Stimulated activated CD8-positive, alpha-beta memory T cell treated with anti-CD3 and anti-CD28 coated beads, Interleukin-7, amount 100 ng/mL, for 4 hours (primary cell): ENCODE measurements around the gene PPP6R3.

Source experiments
- DNase-seq, 2 donors: peaks; one replicate each; pipeline ENCODE4 v3.0.0-alpha.2; 2020; ENCODE audit warnings: low read depth in 2 of 2

PPP6R3 gene

DNA sequence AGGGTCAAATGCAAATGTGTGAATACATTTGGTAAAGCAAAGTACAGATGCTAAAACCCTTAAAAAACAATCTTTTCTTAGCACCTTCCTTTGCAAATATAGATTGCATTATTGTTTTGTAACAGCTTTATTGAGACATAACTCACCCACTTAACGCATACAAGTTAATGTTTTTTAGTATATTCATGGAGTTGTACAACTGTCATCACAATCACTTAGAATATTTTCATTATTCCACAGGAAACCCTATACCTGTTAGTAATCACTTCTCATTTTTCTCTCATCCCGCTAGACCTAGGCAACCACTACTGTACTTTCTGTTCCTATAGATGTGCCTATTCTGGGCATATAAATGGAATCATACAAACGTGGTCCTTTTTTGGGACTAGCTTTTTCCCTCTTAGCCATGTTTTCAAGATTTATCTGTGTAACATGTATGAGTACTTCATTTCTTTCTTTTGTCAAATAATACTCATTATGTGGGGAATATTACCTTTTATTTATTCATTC, 34.7 kb downstream of the PPP6R3 start:
- DNase-seq = no peak

DNA sequence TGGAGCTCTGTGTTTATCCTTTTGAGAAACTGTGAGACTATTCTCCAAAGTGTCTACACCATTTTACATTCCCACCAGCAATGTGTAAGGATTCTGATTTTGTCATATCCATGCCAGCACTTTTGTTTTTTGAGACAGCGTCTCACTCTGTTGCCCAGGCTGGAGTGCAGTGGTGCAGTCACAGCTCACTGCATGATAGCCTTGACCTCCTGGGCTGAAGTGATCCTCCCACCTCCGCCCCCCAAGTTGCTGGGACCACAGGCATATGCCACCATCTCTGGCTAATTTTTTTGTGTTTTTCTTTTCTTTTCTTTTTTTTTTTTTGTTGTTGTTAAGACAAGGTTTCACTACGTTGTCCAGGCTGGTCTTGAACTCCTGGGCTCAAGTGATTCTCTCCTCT, 35.3 kb downstream of the PPP6R3 start:
- DNase-seq = no peak

DNA sequence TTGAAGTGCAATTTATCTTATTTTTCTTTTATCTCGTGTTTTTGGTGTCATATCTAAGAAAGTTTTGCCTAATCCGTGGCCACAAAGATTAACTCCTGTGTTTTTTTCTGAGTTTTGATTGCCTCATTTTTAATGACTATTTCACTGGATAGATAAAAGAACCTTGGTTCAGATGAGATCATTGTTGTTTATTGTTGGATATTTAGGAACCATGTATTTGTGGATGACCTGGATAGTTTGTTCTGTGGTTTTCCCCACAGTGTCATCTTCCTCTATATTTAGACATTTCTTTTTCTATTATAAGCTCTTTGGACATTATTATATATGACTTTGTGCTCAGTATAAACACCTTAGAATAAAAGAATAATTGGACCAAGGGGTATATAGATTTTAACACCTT, 37.2 kb downstream of the PPP6R3 start:
- DNase-seq = no peak

DNA sequence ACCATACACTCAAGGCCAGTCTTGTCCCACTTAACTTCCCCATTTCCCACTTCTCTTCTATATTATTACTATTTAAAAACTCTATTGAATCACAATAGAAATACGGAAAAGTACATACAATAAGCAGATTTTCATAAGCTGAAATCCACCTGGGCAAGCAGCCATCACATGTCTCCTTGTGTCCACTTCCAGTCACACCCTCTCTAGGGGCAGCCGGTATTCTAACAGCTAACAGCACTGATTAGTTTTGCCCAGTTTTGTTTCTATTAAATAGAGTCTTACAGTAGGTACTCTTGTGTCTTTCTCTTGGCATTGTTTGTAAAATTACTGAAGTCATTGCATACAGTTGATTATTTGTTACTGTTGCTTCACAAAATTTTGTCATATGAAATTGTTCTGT, 37.8 kb downstream of the PPP6R3 start:
- no peak for DNase-seq

DNA sequence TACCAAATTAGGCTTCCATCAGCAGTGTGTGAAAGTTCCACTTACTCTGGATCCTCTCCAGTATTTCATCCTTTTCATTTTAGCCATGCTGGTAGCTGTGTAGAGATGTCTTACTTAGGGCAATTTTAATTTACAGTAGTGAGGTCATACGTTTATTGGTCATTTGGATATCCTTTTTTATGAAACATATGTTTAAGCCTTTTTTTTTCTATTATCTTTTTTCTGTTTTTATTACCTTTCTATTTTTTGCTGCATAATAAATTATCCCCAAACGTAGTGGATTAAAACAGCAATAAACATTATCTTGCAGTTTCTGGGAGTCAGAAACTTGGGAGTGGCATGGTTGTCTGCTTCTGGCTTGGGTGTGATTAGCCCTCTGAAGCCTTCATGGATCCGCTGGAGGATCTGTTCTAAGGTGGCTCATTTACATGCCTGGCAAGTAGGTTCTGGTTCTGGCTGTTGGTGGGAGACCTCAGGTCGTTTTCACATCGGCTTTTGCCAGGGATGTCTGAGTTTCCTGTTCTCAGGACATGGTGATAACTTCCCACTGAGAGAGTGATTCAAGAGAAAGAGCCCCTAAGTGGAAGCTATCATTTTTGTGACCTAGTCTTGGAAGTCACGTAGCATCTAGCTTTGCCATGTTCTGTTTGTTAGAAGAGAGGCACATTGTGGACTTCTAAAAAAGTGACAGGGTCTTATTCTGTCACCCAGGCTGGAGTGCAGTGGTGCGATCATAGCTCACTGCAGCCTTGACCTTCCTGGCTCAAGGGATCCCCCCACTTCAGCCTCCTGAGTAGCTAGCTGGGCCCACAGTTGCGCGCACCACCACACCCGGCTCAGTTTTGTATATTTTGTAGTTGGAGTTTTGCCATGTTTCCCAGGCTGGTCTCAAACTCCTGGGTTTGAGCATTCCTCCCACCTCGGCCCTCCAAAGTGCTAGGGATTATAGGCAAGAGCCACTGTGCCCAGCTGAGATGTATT, 38.6 kb downstream of the PPP6R3 start:
- DNase-seq = no peak

DNA sequence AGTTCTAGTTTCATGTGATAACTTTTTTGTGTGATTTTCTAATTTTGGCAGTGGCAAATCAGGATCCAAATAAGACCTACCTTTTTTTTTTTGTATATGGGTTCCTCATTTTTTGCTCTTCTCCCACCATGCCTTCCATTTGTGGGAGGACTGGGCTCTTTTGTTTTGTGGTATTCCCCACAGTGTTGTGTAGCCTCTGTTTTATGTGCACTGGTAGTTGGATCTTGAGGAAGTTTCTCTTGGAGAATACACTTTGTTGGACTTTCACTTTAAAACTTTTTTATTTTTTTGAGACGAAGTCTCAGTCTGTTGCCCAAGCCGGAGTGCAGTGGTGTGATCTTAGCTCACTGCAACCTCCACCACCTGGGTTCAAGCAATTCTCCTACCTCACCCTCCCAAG, 39.7 kb downstream of the PPP6R3 start:
- DNase-seq = no peak

DNA sequence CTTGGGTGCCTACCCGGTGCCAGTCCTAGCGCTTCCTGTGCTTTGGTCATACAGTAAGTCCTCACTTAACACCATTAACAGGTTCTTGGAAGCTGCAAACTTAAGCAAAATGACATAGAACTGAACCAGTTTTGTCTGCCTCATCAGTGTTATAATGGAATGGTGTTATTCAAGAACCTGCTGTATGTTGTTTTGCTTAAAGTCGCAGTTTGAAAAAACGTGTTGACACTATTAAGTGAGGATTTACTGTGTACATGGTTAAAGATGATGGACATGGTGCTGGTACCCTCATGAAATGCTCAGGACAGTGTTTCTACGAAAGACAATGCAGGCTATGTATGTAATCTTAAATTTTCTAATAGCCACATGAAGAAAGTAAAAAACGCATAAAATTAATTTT, 41.3 kb downstream of the PPP6R3 start:
- no peak for DNase-seq

DNA sequence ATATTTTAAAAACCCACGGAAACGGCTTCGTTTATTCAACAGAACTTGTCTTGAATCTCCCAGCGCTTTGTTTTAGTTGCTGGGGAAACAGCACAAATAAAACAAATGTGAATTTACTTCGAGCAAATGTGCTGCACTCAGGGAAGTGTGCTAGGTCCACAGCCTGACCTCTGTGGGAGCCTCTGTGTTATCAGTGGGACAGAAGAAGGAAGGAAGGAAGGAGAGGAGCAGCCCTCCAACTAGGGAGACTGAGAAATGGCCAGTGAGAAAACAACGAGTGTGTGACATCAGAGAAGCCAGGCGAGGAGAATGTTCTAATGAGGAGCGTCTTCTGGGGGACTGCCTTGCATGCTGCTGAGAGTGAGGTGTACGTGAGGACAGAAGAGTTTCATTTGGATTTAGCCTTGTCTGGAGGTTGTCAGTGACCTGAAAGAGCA, 42.7 kb downstream of the PPP6R3 start:
- DNase-seq = no peak

DNA sequence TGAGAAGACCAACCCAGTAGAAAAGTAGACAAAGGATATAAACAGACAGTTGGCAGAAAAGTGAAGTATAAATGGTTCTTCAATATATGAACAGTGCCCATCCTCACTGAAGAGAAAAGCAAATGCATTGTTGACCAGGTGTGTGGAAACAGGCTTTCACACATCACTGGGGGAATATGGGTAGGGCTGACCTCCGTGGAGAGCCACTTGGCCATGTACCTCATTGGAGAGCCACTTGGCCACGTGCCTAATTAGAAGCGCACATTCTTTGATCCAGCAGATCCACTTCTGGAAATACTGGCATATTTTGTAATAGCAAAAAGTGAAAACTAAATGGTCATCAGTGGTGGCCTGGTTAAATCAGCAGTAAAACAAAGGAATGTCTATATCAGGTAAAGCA, 43.2 kb downstream of the PPP6R3 start:
- DNase-seq = no peak

DNA sequence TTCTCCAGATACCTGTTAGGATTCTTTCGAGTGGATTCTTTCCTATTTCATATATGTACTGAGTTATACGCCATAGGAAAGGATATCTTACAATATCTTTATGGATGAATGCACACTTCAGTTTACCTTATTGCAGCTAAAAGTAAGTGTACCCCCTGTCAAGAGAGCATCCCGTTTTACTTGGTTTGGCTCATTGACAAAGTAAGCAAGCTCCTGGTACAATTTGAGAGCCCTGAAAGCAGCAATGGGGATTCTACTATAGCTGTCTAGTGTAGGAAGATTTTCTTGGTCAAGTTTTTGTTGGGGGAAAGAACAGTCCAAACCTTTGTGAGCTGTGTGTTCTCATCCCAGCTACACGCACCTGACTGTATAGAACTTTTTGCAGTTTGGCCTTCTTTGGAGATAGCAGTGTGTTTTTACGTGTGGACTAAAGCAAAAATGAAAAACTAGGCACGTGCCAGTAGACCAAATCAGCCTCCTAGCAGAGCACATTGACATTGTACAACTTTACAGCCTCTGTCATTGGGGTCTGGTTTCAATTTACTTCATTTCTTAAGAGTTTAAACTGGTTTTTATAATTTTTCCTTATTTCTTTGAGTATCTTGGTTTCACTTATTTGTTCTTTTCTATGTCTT, 44.0 kb downstream of the PPP6R3 start:
- DNase-seq = no peak

DNA sequence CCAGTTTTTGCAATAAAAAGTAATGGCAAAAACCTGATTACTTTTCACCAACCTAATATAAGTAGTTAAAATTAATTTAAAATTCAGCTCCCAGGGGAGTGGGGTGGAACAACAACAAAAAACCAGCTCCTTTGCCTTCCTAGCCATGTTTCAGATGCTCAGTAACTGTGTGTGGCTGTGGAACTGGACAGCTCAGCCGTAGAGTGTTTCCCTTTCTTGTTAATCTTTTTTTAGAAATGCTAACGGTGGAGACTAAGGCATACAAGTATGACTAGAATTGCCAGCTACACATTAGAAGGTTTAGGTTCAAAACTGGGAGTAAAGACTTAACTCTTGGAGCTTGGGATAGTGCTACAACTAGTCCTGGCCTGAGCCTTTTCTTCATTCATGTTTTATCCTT, 45.0 kb downstream of the PPP6R3 start:
- no peak for DNase-seq

DNA sequence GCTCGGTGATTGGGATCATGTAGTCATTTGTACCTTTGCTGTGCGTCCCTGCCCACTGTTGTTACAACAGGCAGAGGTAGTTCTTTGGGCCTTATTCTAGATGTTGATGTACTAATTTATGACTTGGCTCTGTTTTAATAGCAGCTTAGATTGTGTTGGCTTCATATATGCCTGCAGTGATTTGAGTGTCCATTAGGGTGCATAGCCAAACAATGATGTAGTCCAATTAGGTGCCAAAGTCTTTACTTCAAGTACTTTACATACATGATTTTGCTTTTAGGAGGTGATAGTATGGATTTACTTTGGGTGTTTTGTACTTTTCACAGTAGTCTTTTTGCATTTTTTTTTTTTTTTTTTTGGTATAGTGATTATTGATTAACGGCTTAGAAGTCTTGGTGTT, 46.4 kb downstream of the PPP6R3 start:
- DNase-seq = no peak

DNA sequence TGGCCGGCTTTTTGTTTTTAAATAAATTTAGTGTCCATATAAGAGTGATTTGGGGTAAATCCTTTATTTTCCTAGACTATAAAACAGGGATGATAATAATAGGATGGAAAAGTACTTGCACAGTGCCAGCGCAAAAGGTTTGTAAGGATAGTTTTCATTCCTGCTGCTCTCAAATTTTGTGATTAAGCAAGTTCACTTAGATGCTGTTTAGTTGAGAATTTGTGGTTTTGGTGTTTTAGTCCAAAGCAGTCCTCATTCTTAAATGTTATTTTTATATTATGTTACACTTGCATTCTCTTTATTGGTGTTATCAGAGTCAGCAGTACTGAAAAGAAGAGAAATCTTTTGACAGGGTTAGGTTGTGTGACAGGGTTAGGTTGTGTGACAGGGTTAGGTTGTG, 47.9 kb downstream of the PPP6R3 start:
- DNase-seq = no peak

DNA sequence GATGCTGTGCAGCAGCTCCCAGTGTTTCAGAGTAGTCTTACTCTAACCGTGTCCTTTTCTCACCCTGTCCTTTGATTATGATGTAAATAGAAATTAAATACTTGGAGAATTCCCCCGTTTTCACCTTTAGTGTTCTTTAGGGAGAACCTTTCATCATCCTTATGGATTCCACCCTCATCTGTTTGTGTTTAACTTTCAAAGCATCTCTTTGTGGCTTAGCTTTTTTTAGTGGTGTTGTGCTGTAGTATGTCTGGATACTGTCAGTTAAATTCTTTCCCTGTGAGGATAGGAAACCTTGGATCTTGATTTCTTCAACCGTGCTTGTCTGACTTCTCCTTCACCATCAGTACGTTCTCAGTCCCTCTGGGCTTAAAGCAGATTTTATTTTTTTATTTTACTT, 48.5 kb downstream of the PPP6R3 start:
- DNase-seq = no peak

DNA sequence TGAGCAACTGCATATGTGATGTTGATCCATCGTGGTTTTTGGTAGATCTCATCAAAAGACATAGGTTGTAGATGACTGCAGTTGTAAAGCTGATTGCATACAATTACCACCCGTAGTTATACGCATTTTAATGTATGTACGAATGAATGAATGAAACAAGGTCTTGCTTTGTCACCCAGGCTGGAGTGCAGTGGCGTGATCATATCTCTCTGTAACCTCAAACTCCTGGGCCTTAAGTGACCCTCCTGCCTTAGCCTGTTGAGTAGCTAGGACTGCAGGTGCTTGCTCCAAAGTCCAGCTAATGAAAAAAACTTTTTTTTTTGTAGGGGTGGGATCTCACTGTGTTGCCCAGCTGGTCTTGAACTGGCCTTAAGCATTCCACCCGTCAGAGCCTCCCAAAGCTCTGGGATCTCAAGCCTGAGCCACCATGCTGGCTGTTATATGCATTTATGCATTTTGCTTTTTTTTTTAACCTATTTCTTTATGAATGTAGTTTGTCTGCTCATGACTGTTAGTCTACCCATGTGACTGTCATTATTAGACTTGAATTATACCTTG, 53.5 kb downstream of the PPP6R3 start:
- no peak for DNase-seq

DNA sequence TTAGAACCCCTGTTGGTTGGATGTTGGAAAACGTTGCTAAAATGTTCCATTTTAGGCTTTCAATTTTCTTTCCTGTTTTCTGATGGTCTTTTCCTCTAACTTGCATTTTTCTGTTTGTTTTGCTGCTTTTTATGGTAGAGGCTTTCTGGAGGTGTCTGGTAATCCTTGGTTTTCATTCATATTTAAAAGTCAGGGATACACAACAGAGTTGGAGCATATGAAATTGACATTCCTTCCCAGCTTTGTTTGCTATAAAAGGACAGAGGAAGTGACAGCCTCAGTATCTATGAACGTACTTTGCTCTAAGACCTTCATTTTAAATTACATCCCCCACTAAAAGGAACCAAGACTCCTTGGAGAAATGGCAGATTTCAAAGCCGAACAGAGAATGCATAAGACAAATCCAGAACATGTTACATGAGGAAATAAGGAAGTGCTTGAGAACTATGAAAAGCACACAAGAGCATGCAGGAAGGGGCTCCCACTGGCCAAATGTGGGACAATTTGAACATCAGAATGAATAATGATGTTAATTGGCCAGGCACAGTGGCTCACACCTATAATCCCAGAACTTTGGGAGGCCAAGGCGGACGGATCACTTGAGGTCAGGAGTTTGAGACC, 56.7 kb downstream of the PPP6R3 start:
- no peak for DNase-seq

DNA sequence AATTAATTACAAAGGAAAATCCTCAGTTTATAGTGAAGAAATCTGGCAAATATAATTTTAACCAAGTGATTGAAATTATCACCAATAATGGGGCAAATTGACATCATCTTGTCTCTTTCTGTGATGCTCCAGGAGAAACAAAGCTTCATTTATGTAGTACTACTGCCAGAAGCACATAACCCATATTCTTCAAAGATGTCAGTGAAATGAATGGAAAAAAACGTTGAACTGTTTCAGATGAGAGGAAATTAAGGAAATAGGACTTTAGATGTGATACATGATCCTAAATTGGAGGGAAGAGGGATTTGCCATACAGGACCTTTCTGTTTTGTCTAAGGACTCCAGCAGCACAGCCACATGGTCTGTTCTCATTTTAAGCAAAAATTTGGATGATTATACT, 57.6 kb downstream of the PPP6R3 start:
- no peak for DNase-seq

DNA sequence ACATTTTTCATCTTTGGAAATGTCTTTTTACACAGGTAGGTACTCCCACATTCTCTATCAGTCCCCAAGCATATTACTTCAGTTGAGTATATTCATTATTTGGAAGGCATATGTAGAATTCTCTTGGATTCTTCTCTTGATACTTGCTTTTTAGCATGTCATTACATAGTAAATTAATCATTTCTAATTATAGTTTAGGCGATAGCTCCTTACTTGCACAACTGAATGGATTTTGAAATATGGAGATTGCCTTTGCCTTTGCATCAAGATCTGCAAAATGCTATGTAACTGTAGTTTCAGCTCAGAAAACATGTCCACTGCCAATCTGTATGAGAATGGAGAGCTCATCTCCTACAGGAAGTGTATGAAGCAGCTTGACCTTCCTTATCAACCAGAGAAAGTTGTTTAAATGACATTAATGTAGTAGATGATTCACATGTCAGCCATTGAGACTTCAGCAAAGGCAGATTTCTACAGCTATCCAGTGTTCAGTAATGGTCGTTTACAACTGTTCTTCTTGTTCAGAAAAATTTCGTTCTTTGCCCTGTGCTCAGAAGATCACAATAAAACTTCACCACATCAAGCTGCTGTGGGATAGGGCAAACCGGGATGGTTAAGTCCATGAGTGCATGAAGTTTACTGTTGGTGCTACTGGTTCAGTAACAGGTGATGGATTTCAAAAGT, 61.6 kb downstream of the PPP6R3 start:
- DNase-seq = no peak

DNA sequence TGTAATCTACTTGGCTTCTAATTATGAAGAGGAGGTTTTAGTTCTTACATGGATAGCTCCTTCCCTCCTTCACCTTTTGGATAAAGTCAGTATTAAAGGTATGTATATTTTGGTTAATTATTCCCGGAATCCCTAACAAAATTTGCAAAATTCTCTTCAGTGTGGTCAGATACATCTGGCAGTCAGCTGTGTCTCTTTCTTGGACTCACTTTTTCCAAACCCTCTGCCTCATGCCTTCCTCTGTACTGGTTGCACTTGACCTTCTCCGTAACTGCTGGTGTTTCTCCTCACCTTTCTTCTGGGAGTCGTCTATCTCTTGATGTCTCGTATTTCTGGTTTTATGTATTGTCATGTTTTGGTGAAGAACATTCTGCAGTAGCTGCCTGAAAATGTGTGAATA, 62.5 kb downstream of the PPP6R3 start:
- DNase-seq = no peak

DNA sequence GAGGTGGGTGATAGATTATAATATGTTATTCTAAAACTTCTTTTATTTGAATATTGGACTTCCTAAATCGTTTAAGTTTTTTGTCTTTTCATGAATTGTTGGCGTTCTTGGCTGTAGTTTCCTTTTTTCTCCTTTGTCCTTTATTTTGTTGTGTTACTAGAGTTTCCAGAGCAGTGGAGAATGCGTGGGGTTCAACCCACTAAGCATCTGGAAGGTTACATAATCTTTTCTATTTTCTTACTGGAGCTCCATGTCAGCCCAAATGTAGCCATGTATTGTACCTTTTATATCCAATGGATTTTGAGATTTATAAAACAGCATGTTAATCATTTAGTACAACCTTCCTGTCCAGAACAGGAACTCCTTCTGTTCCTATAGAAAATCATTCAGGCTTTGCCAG, 63.2 kb downstream of the PPP6R3 start:
- DNase-seq = no peak

DNA sequence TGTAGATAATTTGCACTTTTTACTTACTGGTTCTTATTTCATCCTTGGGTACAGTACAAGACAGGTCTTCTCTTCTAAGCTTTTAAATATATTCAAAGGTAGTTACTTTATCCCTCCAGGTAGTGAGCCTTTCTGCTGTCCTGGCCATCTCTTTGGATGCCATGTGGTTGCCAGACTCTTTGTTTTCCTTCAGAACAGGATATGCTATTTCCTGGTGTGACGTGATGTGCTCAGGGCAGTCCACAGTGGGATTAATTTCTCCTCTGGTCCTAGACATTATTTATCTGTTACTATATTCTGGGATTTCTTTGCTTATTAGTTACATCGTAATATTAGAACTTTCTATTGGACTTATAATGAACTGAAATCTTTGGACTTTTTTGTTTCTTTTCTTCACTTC, 63.7 kb downstream of the PPP6R3 start:
- DNase-seq = no peak

DNA sequence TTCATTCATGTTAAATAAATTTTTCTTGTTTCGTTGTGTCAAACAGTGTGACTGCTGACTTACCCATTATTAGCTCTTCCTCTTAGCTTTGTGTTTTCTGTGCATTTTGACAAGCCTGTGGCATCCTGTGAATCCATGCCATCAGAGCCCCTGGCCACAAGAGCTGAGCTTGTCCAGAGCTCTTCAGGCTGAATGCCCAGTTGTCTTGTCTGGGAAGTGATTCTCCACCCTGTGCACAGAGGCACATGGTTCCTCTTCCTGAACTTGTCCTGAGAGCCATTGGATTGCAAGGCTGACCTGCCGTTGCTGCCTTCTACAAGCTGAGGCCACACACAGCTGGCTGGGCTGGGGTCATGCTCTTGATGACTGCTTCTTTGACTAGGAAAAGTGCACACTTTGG, 64.1 kb downstream of the PPP6R3 start:
- no peak for DNase-seq
